Small intestine (tissue), 7 donors: Measurements from ENCODE around the gene PRMT3. TPM values are rescaled to one million over a fixed set of nuclear protein-coding genes. Genes with fewer than 3 reads are reported as not detected.

Experiments used
- DNase-seq, 2 donors: peaks; one replicate each; pipeline versions ENCODE4 v3.0.0 to v3.0.0-alpha.2; 2013
- FAIRE-seq: peaks from 2 replicates; lab custom pipeline; 2012; peaks lifted over from hg19 to GRCh38; lab: Jason Lieb, UNC
- H3K27ac ChIP-seq, 3 donors: one replicate each; pipeline ENCODE4 v1.5.1; 2013; ENCODE audit warnings: low read length in 2 of 3, mild to moderate bottlenecking in 2 of 3, control low read depth in 1 of 3, inconsistent platforms in 1 of 3, low read depth in 1 of 3, moderate library complexity in 1 of 3
- H3K27me3 ChIP-seq, 3 donors: one replicate each; pipeline ENCODE4 v1.6.1; 2013; ENCODE audit warnings: low read length in 3 of 3, inconsistent platforms in 1 of 3; ENCODE audit not compliant: control insufficient read depth in 3 of 3, insufficient read depth in 3 of 3
- H3K36me3 ChIP-seq, 3 donors: one replicate each; pipeline ENCODE4 v1.6.1; 2013; ENCODE audit warnings: low read length in 3 of 3, inconsistent platforms in 1 of 3, low read depth in 1 of 3, mild to moderate bottlenecking in 1 of 3, moderate library complexity in 1 of 3; ENCODE audit not compliant: control insufficient read depth in 3 of 3, insufficient read depth in 2 of 3
- H3K4me1 ChIP-seq, 3 donors: one replicate each; pipeline ENCODE4 v1.6.1; 2013; ENCODE audit warnings: low read length in 2 of 3, inconsistent platforms in 1 of 3, low read depth in 1 of 3, mild to moderate bottlenecking in 1 of 3, moderate library complexity in 1 of 3; ENCODE audit not compliant: control insufficient read depth in 3 of 3, insufficient read depth in 2 of 3
- H3K4me3 ChIP-seq, 3 donors: one replicate each; pipeline ENCODE4 v1.5.1; 2013; ENCODE audit warnings: low read length in 3 of 3, control low read depth in 1 of 3, inconsistent platforms in 1 of 3, low read depth in 1 of 3, mild to moderate bottlenecking in 1 of 3, moderate library complexity in 1 of 3
- H3K9me3 ChIP-seq, 2 donors: one replicate each; pipeline ENCODE4 v1.6.1; 2013; ENCODE audit warnings: low read depth in 1 of 2, low read length in 1 of 2; ENCODE audit not compliant: control insufficient read depth in 2 of 2, insufficient read depth in 1 of 2
- WGBS, 3 donors: extraction: QIAGEN DNeasy Blood & Tissue Kit; methylation state at CpG; one replicate each; pipeline ENCODE4 v1.1.7; 2013; 5-methylcytosine and 5-hydroxymethylcytosine counted together
- polyA plus RNA-seq, 4 donors: library from polyadenylated mRNA; stranded (reverse) in 3 of 4; unstranded in 1 of 4; fragments of 200-250 nt in 3 of 4; fragments of 120-200 nt in 1 of 4; gene quantifications; one replicate each; pipeline versions ENCODE4 v1.2.1 to v1.2.3, GENCODE V29; 2013
- donor health status: healthy with polysubstance abuse.
- donor health status: control.
- donor health status: control.
- donor health status: Bipolar disorder and iron deficiency.
- donor health status: healthy.

The PRMT3 gene
- polyA plus RNA-seq, 4 donors, result 9.2 to 14.3 (median 10.0) TPM

DNA sequence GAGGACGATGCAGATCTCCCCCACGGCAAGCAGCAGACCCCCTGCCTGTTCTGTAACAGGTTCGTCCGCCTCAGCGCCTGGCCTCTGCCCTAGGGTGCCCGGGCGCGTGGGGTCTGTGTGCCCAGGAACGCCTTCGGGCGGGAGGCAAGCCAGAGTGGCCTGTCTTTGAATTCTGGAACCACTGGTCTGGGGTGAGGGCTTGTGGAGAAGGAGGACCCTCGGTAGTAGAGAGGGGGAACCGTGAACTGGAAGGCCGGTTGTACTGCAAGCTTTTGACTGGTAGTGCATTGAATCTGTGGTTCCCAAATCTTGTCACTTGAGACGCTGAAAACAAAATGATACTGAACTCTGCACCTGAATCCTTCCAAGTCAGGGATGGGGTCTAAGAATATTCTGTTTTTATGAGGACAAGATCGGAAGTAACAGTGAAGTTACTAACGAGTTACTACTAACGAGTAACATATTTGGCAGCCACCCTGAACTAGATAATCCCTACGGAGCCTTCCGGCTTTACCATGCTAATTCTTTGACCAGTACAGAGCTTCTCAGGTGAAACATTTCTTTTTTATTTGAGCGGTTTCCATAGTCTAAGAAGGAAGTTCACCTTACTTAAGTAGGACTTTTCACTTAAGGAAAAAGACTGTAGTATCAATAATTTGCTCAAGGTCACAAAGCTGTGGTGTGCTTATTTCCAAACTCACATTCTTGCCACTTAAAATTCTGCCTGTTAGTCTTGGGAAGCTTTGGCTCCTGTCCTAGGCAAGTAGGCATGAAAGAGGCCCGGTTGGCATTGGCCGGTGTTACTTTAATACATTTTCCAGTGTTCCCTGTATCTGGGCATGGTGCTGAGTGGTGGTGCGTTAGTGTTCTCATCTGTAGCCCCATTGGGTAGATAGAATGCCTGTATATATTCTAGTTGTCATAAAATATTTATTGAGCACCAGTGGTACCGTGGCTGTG, 860 bp downstream of the PRMT3 start:
- WGBS, 3 donors, result 2 to 11% (median 5%) methylated on average over 25 of the region's 25 CpGs
- no peaks in the 10 kb centered on the region for H3K27me3 ChIP-seq
- peaks cover 0 to 8% (median 0%) of the 10 kb centered on the region in 3 donors for H3K4me1 ChIP-seq
- H3K4me3 ChIP-seq, result peak overlapping the region; percentile 73 to 88 (median 84)
- no peaks in the 10 kb centered on the region for H3K9me3 ChIP-seq
- DNase-seq, result peak in 1 of 2 donors; percentile 36
- peaks cover 0 to 3% (median 3%) of the 10 kb centered on the region in 3 donors for H3K36me3 ChIP-seq
- H3K27ac ChIP-seq, result peak overlapping the region; percentile 84 to 100 (median 88)
- no peak for FAIRE-seq

DNA sequence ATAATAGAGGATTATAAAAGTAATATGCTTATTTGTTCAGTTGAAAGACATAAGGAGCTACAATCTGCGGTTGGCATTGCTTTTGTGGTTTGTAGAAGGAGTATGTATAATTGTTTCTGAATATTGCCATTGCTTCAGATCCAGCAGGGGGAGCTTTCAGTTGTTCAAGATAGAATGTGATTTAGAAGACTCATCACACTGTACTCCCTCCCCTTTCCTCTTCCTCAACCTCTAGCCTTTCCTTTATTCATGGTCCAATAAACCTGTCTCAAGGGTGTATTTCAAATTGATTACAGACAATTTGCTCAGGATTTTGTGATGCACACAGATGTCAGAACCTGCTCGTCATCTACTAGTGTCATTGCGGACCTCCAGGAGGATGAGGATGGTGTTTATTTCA, 9.8 kb downstream of the PRMT3 start:
- WGBS, 3 donors, result 72 to 81% (median 78%) methylated on average over 3 of the region's 3 CpGs
- Histone ChIP-seq H3K27me3 (no peaks in the 10 kb centered on the region), H3K27ac (no peak overlapping the region), H3K4me1 (no peaks in the 10 kb centered on the region), H3K36me3 (peaks cover 0 to 16% (median 4%) of the 10 kb centered on the region in 3 donors), H3K4me3 (no peak overlapping the region), H3K9me3 (no peaks in the 10 kb centered on the region)
- FAIRE-seq (no peak), DNase-seq (peak; percentile 33 to 62)

DNA sequence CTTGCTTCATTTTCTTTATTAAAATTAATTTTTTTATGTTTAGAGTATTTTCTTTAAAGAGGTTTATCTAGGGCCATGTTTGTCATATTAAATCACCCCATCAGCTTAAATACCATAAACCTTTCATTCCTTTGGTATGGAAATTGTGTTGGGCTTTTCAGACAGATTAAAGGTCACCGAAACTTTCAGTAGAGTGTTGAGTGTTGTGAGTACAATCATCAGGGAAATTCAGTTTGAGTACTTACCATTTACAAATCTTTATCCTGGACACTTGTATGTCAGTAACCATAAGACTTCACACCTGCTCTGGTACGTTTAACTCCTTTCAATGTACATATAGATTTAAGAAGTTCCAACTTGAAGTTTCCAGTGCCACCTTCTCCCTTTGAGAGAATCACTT, 12.0 kb downstream of the PRMT3 start:
- FAIRE-seq, result no peak
- 79 to 88% (median 83%) methylated on average over 2 of the region's 2 CpGs for WGBS, 3 donors

DNA sequence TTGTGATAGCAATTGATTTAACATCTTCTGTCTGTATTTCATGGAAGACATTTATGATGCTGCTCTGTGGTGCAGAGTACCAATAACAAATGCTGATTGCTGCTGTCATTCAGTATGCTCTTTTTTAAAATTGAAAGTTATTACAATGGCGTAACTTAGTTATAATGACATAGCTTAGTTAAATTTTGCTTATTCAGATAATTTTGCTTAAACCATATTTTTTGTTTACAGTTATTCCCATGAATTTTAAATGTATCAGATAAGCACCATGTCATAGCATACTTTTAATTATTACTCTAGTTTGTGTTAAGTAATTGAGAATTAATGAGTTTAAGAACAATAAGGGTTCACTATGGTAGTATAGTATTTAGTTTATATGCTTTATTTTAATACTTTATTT, 15.5 kb downstream of the PRMT3 start:
- FAIRE-seq (no peak), DNase-seq (no peak)
- WGBS, 3 donors, result 96 to 100% (median 97%) methylated on average over 1 of the region's 1 CpG
- Histone ChIP-seq H3K9me3 (no peaks in the 10 kb centered on the region), H3K27ac (no peak overlapping the region), H3K4me3 (no peak overlapping the region), H3K36me3 (peaks cover 5 to 10% (median 6%) of the 10 kb centered on the region in 3 donors), H3K27me3 (no peaks in the 10 kb centered on the region), H3K4me1 (no peaks in the 10 kb centered on the region)

More for the DNA sequence above, 12.0 kb downstream of the PRMT3 start:
- Histone ChIP-seq H3K27ac (no peak overlapping the region), H3K9me3 (no peaks in the 10 kb centered on the region), H3K4me3 (no peak overlapping the region), H3K27me3 (no peaks in the 10 kb centered on the region), H3K36me3 (peaks cover 3 to 17% (median 5%) of the 10 kb centered on the region in 3 donors), H3K4me1 (no peaks in the 10 kb centered on the region)
- no peak for DNase-seq

DNA sequence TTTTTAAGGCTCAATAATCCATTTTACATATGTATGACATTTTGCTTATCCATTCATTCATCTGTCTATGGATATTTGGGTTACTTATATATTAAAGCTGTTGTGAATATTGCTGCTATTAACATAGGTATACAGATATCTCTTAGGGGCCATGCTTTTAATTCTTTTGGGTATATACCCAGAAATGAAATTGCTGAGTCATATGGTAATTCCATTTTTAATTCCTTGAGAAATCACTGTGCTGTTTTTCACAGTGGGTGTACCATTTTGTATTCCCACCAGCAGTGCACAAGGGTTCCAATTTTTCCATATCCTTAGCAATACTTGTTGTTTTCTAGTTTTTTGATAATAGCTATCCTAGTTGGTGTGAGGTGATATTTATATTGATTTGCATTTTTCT, 19.0 kb downstream of the PRMT3 start:
- Histone ChIP-seq H3K4me3 (no peak overlapping the region), H3K27me3 (no peaks in the 10 kb centered on the region), H3K9me3 (no peaks in the 10 kb centered on the region), H3K4me1 (no peaks in the 10 kb centered on the region), H3K27ac (no peak overlapping the region), H3K36me3 (peaks cover 5 to 10% (median 9%) of the 10 kb centered on the region in 3 donors)
- DNase-seq (no peak), FAIRE-seq (no peak)

DNA sequence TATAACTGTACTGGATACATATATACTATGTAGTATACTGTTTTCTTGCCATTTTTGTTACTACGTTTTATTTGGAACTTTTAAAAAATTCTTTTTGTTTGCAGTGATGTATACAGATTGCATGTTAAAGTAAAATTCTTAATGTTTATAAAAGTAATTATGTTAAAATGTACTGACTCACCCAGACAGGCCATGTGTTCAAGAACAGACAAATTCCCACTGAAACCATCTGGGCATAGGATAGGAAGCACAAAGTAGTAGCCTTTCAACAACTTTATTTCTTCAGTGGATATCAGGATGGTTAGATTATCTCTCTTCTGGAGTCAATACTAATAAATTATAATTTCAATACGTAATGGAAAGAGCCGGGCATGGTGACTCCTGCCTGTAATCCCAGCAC, 19.8 kb downstream of the PRMT3 start:
- Histone ChIP-seq H3K36me3 (peaks cover 5 to 10% (median 7%) of the 10 kb centered on the region in 3 donors), H3K9me3 (no peaks in the 10 kb centered on the region)
- no peak for FAIRE-seq

DNA sequence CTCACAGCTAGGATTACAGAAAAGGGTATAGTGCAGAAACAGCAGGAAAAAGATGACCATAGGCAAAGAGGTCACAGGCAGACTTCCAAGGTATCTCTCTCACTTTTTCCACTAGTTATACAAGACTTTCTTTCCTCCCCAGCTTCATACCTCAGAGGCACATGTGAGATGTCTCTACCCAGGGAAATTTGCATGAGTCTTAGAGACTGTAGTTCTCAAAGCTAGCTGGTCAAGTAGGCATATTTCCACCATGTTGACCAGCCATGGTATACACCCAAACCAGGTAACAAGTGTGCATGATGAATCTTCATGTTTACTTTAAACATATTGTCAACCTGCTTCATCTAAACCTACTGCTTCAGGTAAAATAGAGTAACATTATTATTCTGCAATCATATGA, 27.9 kb downstream of the PRMT3 start:
- DNase-seq (no peak), FAIRE-seq (no peak)
- no peak overlapping the region for H3K27ac ChIP-seq
- H3K9me3 ChIP-seq, result no peaks in the 10 kb centered on the region
- no peaks in the 10 kb centered on the region for H3K27me3 ChIP-seq
- H3K4me3 ChIP-seq, result no peak overlapping the region
- H3K4me1 ChIP-seq, result no peaks in the 10 kb centered on the region
- H3K36me3 ChIP-seq, result peaks cover under 1 to 7% (median 4%) of the 10 kb centered on the region in 3 donors

More for the DNA sequence above, 19.8 kb downstream of the PRMT3 start:
- WGBS, 3 donors, result 64 to 80% (median 66%) methylated on average over 3 of the region's 3 CpGs
- no peak for DNase-seq
- H3K4me3 ChIP-seq, result no peak overlapping the region
- H3K27me3 ChIP-seq, result no peaks in the 10 kb centered on the region
- no peaks in the 10 kb centered on the region for H3K4me1 ChIP-seq
- H3K27ac ChIP-seq, result no peak overlapping the region

DNA sequence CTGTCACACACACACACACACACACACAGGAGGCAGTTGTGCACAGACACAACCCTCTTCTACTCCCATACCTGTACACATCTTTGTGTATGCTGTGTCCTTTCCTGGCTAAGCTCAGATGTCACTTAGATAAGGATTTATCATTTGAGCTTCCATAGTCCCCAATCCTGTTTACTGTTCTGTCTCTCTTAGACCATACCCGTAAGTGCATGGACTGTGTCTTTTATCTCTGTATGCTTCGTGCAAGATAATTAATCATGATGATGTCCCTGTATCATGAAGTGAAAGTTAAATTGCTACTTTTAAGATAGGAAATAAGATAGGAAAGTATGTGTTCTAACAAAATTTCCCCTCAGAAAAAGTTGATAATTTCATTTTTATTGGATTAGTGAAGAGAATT, 30.3 kb downstream of the PRMT3 start:
- FAIRE-seq, result no peak

More for the DNA sequence above, 30.3 kb downstream of the PRMT3 start:
- no peak for DNase-seq
- peaks cover 2 to 11% (median 4%) of the 10 kb centered on the region in 3 donors for H3K36me3 ChIP-seq
- H3K4me1 ChIP-seq, result no peaks in the 10 kb centered on the region
- H3K9me3 ChIP-seq, result no peaks in the 10 kb centered on the region
- H3K27me3 ChIP-seq, result no peaks in the 10 kb centered on the region
- H3K27ac ChIP-seq, result no peak overlapping the region
- 60 to 70% (median 60%) methylated on average over 2 of the region's 2 CpGs for WGBS, 3 donors
- no peak overlapping the region for H3K4me3 ChIP-seq
